GM12892 (cell line): ENCODE results near the gene PARP15.

Source experiments
- POLR2A ChIP-seq: IDR thresholded peaks from 2 replicates; pipeline ENCODE4 v1.6.1; 2011; ENCODE audit warnings: low read depth, low read length, control low read depth
- POLR2AphosphoS5 ChIP-seq: IDR thresholded peaks from 2 replicates; pipeline ENCODE4 v1.6.1; 2011; ENCODE audit warnings: low read depth, low read length, control low read depth

DNA sequence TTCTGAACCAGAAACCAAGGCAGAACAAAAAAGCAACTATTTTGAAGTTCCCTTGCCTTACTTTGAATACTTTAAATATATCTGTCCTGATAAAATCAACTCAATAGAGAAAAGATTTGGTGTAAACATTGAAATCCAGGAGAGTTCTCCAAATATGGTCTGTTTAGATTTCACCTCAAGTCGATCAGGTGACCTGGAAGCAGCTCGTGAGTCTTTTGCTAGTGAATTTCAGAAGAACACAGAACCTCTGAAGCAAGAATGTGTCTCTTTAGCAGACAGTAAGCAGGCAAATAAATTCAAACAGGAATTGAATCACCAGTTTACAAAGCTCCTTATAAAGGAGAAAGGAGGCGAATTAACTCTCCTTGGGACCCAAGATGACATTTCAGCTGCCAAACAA, 8.7 kb upstream of the PARP15 start:
- TF ChIP-seq POLR2A, result no peak
- TF ChIP-seq POLR2AphosphoS5, result no peak
